ENCODE measurements around the gene FAM219A.
A peak's percentile ranks its signal among the peaks of the same experiment; 100 is the strongest.
"Not testable (repeated sequence)": the region's sequence is repeated elsewhere in the genome, so short reads cannot be mapped to it uniquely, and the experiment has no call there.

FAM219A gene

GRCh38 chr9:34376596-34377403 lies 81.6 kb downstream of the FAM219A start, which contains the start of gene MYORG:
MYORG (minus strand) TSS chr9:34376898; CDS start chr9:34372943, 3,955 bp downstream.
- peak; percentile 92 for DNase-seq (ENCODE audit: low read depth)

- peak; percentile 29 for DNase-seq (ENCODE audit: low read depth)
These were observed 82.3 kb downstream of the FAM219A start for GRCh38 chr9:34375901-34376595.

- DNase-seq (ENCODE audit: low read depth): no peak
These were observed 83.3 kb downstream of the FAM219A start for GRCh38 chr9:34374905-34375552.

GRCh38 chr9:34374339-34374738 lies 84.0 kb downstream of the FAM219A start:
- no peak for DNase-seq (ENCODE audit: low read depth)

- no peak for DNase-seq (ENCODE audit: low read depth)
These were observed 84.6 kb downstream of the FAM219A start for GRCh38 chr9:34373749-34374148.

- no peak for DNase-seq (ENCODE audit: low read depth)
These were observed 85.8 kb downstream of the FAM219A start for GRCh38 chr9:34372467-34373011.

GRCh38 chr9:34371886-34372466 lies 86.4 kb downstream of the FAM219A start:
- DNase-seq (ENCODE audit: low read depth): no peak

GRCh38 chr9:34370970-34371880 lies 87.1 kb downstream of the FAM219A start:
- no peak for DNase-seq (ENCODE audit: low read depth)

- DNase-seq (ENCODE audit: low read depth): no peak
These were observed 87.9 kb downstream of the FAM219A start for GRCh38 chr9:34370335-34370969.

GRCh38 chr9:34369636-34370035 lies 88.7 kb downstream of the FAM219A start:
- no peak for DNase-seq (ENCODE audit: low read depth)

GRCh38 chr9:34368796-34369195 lies 89.6 kb downstream of the FAM219A start:
- not testable (repeated sequence) for DNase-seq (ENCODE audit: low read depth)

GRCh38 chr9:34367751-34368410 lies 90.5 kb downstream of the FAM219A start:
- not testable (repeated sequence) for DNase-seq (ENCODE audit: low read depth)

GRCh38 chr9:34366365-34366764 lies 92.0 kb downstream of the FAM219A start:
- no peak for DNase-seq (ENCODE audit: low read depth)

- no peak for DNase-seq (ENCODE audit: low read depth)
These were observed 93.1 kb downstream of the FAM219A start for GRCh38 chr9:34365282-34365681.

- DNase-seq (ENCODE audit: low read depth): no peak
These were observed 94.6 kb downstream of the FAM219A start for GRCh38 chr9:34363619-34364351.

- DNase-seq (ENCODE audit: low read depth): no peak
These were observed 95.7 kb downstream of the FAM219A start for GRCh38 chr9:34362614-34363214.

- DNase-seq (ENCODE audit: low read depth): not testable (repeated sequence)
These were observed 105.4 kb downstream of the FAM219A start for GRCh38 chr9:34352957-34353356.

- not testable (repeated sequence) for DNase-seq (ENCODE audit: low read depth)
These were observed 106.2 kb downstream of the FAM219A start for GRCh38 chr9:34352122-34352652.

Data from activated T-cell treated with anti-CD3 and anti-CD28 coated beads for 1 hour (primary cell).